Neural progenitor cell (in vitro differentiated cells): ENCODE results near the gene ING5. TPM values are rescaled to one million over a fixed set of nuclear protein-coding genes. Genes with fewer than 3 reads are reported as not detected.
"Not testable (repeated sequence)": the region's sequence is repeated elsewhere in the genome, so short reads cannot be mapped to it uniquely, and the experiment has no call there.

ENCODE experiments used
- DNase-seq: peaks from one replicate; pipeline ENCODE4 v3.0.0-alpha.2; 2016; ENCODE audit warnings: low spot score
- H2AFZ ChIP-seq: fragments of 200-600 bp; sonication (generic); replicated peaks from 2 replicates; pipeline ENCODE4 v1.6.1; 2016; ENCODE audit warnings: antibody characterized with exemption
- H3F3A ChIP-seq: fragments of 200-600 bp; sonication (generic); 2 replicates; pipeline ENCODE4 v1.6.1; 2016; ENCODE audit warnings: antibody characterized with exemption, low read depth
- H3K27ac ChIP-seq: fragments of 200-600 bp; sonication (generic); 2 replicates; pipeline ENCODE4 v1.5.1; 2016; ENCODE audit warnings: mild to moderate bottlenecking
- H3K27me3 ChIP-seq: fragments of 200-600 bp; sonication (generic); 2 replicates; pipeline ENCODE4 v1.6.1; 2016; ENCODE audit warnings: mild to moderate bottlenecking, moderate library complexity
- H3K36me3 ChIP-seq: fragments of 200-600 bp; sonication (generic); 2 replicates; pipeline ENCODE4 v1.5.1; 2016
- H3K4me1 ChIP-seq: fragments of 200-600 bp; sonication (generic); 2 replicates; pipeline ENCODE4 v1.6.1; 2016; ENCODE audit warnings: mixed run types
- H3K4me2 ChIP-seq: fragments of 200-600 bp; sonication (generic); 2 replicates; pipeline ENCODE4 v1.6.1; 2016
- H3K4me3 ChIP-seq: fragments of 200-600 bp; sonication (generic); 2 replicates; pipeline ENCODE4 v1.5.1; 2016
- H3K79me2 ChIP-seq: fragments of 200-600 bp; sonication (generic); 2 replicates; pipeline ENCODE4 v1.6.1; 2016; ENCODE audit warnings: low read depth
- H3K9ac ChIP-seq: fragments of 200-600 bp; sonication (generic); 2 replicates; pipeline ENCODE4 v1.6.1; 2016
- H3K9me3 ChIP-seq: fragments of 200-600 bp; sonication (generic); 2 replicates; pipeline ENCODE4 v1.5.1; 2016; ENCODE audit warnings: low read depth
- H4K20me1 ChIP-seq: fragments of 200-600 bp; sonication (generic); 2 replicates; pipeline ENCODE4 v1.6.1; 2016; ENCODE audit warnings: low read depth
- H3K27ac Mint-ChIP-seq: 3 replicates; pipeline ENCODE4 v1.8.0; 2021; ENCODE audit warnings: mixed read lengths
- H3K27me3 Mint-ChIP-seq: 2 replicates; pipeline ENCODE4 v1.8.0; 2022; ENCODE audit warnings: low read depth, mild to moderate bottlenecking, inconsistent platforms, moderate library complexity, mixed read lengths; ENCODE audit not compliant: insufficient read depth
- H3K36me3 Mint-ChIP-seq: 3 replicates; pipeline ENCODE4 v1.8.0; 2021; ENCODE audit warnings: mixed read lengths
- H3K4me1 Mint-ChIP-seq: 3 replicates; pipeline ENCODE4 v1.8.0; 2021; ENCODE audit warnings: mixed read lengths
- H3K4me3 Mint-ChIP-seq: 3 replicates; pipeline ENCODE4 v1.8.0; 2021; ENCODE audit warnings: mild to moderate bottlenecking, moderate library complexity, mixed read lengths
- H3K9me3 Mint-ChIP-seq: 3 replicates; pipeline ENCODE4 v1.8.0; 2020; ENCODE audit warnings: mixed read lengths
- EZH2 ChIP-seq: fragments of 200-600 bp; sonication (generic); IDR thresholded peaks from 2 replicates; pipeline ENCODE4 v1.6.1; 2017; ENCODE audit warnings: antibody characterized with exemption, mild to moderate bottlenecking, moderate library complexity
- EZH2phosphoT487 ChIP-seq: fragments of 200-600 bp; sonication (generic); IDR thresholded peaks from 2 replicates; pipeline ENCODE4 v1.6.1; 2017; ENCODE audit warnings: antibody characterized with exemption
- total RNA-seq: library from RNA; depleted of rRNA; stranded (reverse); fragments of >200 nt; gene quantifications from 2 replicates; pipeline ENCODE4 v1.2.3, GENCODE V29; 2015; ENCODE audit warnings: low replicate concordance
- TF ChIP-seq, protein P1 (sequence below): fragments of 200-600 bp; sonication (generic); IDR thresholded peaks from 2 replicates; pipeline ENCODE4 v1.5.1; 2017; ENCODE audit warnings: antibody characterized with exemption, mild to moderate bottlenecking

ING5 gene
- total RNA-seq, 1 donor from 2014 or later = 38.2 TPM

DNA sequence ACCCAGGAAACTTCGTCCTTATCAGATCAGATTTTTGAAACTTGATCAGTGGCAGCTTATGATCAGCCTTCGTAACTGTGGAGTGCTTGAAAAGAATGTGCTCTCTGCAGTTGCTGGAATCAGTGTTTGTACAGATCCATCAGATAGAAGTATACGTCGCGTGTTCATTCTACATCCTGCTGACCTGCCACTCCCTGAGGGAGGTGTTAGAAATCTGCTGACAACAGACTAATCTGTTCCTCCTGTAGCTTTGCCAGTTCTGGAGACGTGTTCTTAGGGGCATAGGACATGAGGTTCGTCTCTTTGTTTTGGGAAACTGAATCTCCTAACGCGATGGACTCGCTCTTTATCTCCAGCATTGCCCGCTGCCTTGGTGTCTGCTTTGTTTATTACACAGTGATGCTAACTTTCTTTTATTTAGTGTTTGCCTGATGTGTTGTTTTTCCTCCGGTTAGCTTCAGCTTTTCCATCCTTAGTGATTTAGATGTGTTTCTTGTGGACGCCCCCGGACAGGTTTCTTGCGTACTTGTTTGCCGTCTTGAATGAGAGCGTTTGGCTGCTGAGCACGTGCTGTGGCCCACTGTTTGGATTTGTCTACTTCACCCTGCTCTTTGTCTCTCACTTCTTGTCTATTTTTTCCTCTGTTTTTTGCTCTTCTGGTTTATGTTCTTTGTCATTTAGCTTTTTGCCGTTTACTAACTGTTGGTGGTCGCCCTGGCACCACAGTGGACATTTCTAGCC, 57.4 kb downstream of the ING5 start:
- Histone ChIP-seq H3K79me2 (no peaks in the 10 kb centered on the region), H2AFZ (no peak overlapping the region), H4K20me1 (peaks cover 4% of the 10 kb centered on the region), H3K4me3 (no peak overlapping the region), H3K9ac (no peak overlapping the region), H3K4me2 (no peak overlapping the region), H3K27ac (no peak overlapping the region), H3K36me3 (peaks cover 3% of the 10 kb centered on the region), H3F3A (peaks cover 19% of the 10 kb centered on the region), H3K4me1 (peaks cover 1% of the 10 kb centered on the region), H3K27me3 (no peaks in the 10 kb centered on the region), H3K9me3 (no peaks in the 10 kb centered on the region)
- no peak overlapping the region for H3K4me3 Mint-ChIP-seq
- DNase-seq = no peak
- peaks cover 15% of the 10 kb centered on the region for H3K4me1 Mint-ChIP-seq
- peaks cover 3% of the 10 kb centered on the region for H3K27me3 Mint-ChIP-seq
- no peak overlapping the region for H3K27ac Mint-ChIP-seq
- H3K9me3 Mint-ChIP-seq = peaks cover 6% of the 10 kb centered on the region
- peaks cover 14% of the 10 kb centered on the region for H3K36me3 Mint-ChIP-seq
- TF ChIP-seq EZH2phosphoT487 = no peak
- TF ChIP-seq EZH2 = no peak
- TF ChIP-seq, protein P1, sequence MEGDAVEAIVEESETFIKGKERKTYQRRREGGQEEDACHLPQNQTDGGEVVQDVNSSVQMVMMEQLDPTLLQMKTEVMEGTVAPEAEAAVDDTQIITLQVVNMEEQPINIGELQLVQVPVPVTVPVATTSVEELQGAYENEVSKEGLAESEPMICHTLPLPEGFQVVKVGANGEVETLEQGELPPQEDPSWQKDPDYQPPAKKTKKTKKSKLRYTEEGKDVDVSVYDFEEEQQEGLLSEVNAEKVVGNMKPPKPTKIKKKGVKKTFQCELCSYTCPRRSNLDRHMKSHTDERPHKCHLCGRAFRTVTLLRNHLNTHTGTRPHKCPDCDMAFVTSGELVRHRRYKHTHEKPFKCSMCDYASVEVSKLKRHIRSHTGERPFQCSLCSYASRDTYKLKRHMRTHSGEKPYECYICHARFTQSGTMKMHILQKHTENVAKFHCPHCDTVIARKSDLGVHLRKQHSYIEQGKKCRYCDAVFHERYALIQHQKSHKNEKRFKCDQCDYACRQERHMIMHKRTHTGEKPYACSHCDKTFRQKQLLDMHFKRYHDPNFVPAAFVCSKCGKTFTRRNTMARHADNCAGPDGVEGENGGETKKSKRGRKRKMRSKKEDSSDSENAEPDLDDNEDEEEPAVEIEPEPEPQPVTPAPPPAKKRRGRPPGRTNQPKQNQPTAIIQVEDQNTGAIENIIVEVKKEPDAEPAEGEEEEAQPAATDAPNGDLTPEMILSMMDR = no peak

DNA sequence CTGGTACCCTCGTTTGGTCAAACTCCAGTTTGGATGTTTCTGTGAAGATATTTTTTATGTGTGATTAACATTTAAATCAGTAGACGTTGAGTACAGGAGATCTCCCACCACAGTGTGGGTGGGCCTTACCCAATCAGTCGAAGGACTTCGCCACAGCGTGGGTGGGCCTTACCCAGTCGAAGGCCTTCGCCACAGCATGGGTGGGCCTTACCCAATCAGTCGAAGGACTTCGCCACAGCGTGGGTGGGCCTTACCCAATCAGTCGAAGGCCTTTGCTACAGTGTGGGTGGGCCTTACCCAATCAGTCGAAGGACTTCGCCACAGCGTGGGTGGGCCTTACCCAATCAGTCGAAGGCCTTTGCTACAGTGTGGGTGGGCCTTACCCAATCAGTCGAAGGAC, 58.1 kb downstream of the ING5 start:
- not testable (repeated sequence) for DNase-seq, H3K36me3 ChIP-seq, H3K27ac ChIP-seq, H3K9me3 Mint-ChIP-seq, H3K9me3 ChIP-seq, H3K4me3 Mint-ChIP-seq, H3K79me2 ChIP-seq, H3K9ac ChIP-seq, H3K27ac Mint-ChIP-seq, H3K4me1 ChIP-seq, H3K4me3 ChIP-seq, H2AFZ ChIP-seq, H3K27me3 Mint-ChIP-seq, H3K4me2 ChIP-seq, H3K27me3 ChIP-seq
- Mint-ChIP-seq H3K4me1 (peaks cover 21% of the 10 kb centered on the region), H3K36me3 (peaks cover 14% of the 10 kb centered on the region)
- peaks cover 24% of the 10 kb centered on the region for H3F3A ChIP-seq
- peaks cover 10% of the 10 kb centered on the region for H4K20me1 ChIP-seq

DNA sequence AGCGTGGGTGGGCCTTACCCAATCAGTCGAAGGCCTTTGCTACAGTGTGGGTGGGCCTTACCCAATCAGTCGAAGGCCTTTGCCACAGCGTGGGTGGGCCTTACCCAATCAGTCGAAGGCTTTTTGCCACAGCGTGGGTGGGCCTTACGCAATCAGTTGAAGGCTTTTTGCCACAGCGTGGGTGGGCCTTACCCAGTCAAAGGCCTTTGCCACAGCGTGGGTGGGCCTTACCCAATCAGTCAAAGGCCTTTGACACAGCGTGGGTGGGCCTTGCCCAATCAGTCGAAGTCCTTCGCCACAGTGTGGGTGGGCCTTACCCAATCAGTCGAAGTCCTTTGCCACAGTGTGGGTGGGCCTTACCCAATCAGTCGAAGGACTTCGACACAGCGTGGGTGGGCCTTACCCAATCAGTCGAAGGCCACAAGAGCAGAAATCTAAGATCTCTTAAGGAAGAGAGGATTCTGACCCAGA, 58.5 kb downstream of the ING5 start:
- Histone ChIP-seq H3K9ac (no peak overlapping the region), H4K20me1 (peaks cover 10% of the 10 kb centered on the region), H3K27ac (no peak overlapping the region), H3K36me3 (peaks cover 3% of the 10 kb centered on the region), H3K9me3 (no peaks in the 10 kb centered on the region), H3K4me1 (peaks cover 8% of the 10 kb centered on the region), H2AFZ (no peak overlapping the region), H3F3A (peaks cover 24% of the 10 kb centered on the region), H3K4me3 (no peak overlapping the region), H3K27me3 (no peaks in the 10 kb centered on the region), H3K79me2 (no peaks in the 10 kb centered on the region), H3K4me2 (no peak overlapping the region)
- no peak overlapping the region for H3K27ac Mint-ChIP-seq
- H3K27me3 Mint-ChIP-seq = peaks cover 3% of the 10 kb centered on the region
- H3K9me3 Mint-ChIP-seq = peaks cover 6% of the 10 kb centered on the region
- TF ChIP-seq, protein P1 = no peak
- TF ChIP-seq EZH2 (no peak), EZH2phosphoT487 (no peak)
- H3K4me1 Mint-ChIP-seq = peaks cover 21% of the 10 kb centered on the region
- DNase-seq = no peak
- H3K36me3 Mint-ChIP-seq = peaks cover 14% of the 10 kb centered on the region
- no peak overlapping the region for H3K4me3 Mint-ChIP-seq

DNA sequence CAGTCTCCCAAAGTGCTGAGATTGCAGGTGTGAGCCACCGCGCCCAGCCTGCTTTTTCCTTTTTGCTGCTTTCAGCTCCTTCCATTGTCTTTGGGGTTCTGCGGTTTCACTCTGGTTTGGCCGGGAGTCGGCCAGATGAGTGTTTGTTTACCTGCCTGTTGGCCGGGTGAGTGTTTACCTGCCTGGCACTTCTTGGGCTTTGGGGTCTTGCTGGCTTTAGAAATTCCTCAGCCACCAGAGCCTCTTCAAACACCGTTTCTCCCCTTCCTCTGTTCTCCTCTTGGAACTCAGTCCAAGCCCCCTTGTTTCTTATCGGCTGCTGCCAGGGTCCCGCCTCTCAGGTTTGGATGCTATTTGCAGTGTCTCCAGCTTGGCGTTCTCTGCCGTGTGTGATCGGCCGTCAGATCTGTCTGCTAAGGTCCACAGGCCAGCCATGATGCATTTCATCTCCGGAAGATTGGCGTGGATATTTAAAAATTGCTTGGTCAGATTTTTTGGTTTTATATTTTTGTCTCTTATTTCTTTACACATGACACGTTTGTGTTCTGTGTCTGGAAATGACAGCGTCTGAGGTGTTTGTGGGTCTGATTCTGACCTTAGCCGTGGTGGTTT, 60.6 kb downstream of the ING5 start:
- Histone ChIP-seq H2AFZ (no peak overlapping the region), H4K20me1 (peaks cover 10% of the 10 kb centered on the region), H3K27ac (no peak overlapping the region), H3F3A (peaks cover 24% of the 10 kb centered on the region), H3K4me1 (peaks cover 8% of the 10 kb centered on the region), H3K9me3 (no peaks in the 10 kb centered on the region), H3K36me3 (peaks cover 3% of the 10 kb centered on the region), H3K79me2 (no peaks in the 10 kb centered on the region), H3K4me3 (no peak overlapping the region), H3K27me3 (no peaks in the 10 kb centered on the region), H3K4me2 (no peak overlapping the region), H3K9ac (no peak overlapping the region)
- TF ChIP-seq, protein P1 = no peak
- no peak for TF ChIP-seq EZH2phosphoT487
- TF ChIP-seq EZH2 = no peak
- H3K4me3 Mint-ChIP-seq = no peak overlapping the region
- peak; percentile 38 for DNase-seq
- peaks cover 3% of the 10 kb centered on the region for H3K27me3 Mint-ChIP-seq
- peaks cover 6% of the 10 kb centered on the region for H3K9me3 Mint-ChIP-seq
- H3K27ac Mint-ChIP-seq = peak overlapping the region; percentile 1
- H3K4me1 Mint-ChIP-seq = peaks cover 21% of the 10 kb centered on the region
- H3K36me3 Mint-ChIP-seq = peaks cover 14% of the 10 kb centered on the region
